Left colon (tissue), 2 donors: Measurements from ENCODE around the gene SPTBN4. TPM values are rescaled to one million over a fixed set of nuclear protein-coding genes. Genes with fewer than 3 reads are reported as not detected.

ENCODE experiments used
- total RNA-seq, 2 donors: library from RNA; stranded (reverse); fragmentation: NEBNext Ultra II Directional; extraction: Animal tissue kit (Norgen Biotek cat#: 25700); gene quantifications; one replicate each; pipeline ENCODE4 v1.2.1, GENCODE V29; 2021
- donor health status: DM: no; HTN: no; CAD: no.
- donor health status: DM: yes; HTN: yes; CAD: no.

Gene SPTBN4
- total RNA-seq, 2 donors from 2014 or later: 0.15 to 1.2 TPM

Other genes with a start within 250 kb of the SPTBN4 start
- gene TTC9B, start 248.6 kb upstream of the SPTBN4 start, total RNA-seq: under 1 TPM; 0.37 to 0.45 TPM
- under 1 TPM in 1 of 2 donors, not detected in 1; 0.24 TPM for gene CCNP, start 240.3 kb upstream of the SPTBN4 start, total RNA-seq
- gene AKT2, start 181.7 kb upstream of the SPTBN4 start, total RNA-seq: 10 to 100 TPM; 91.7 to 97.3 TPM
- 10 to 100 TPM; 11.2 to 14.7 TPM for gene C19orf47, start 118.6 kb upstream of the SPTBN4 start, total RNA-seq
- 100 to 1,000 TPM; 109 to 170 TPM for gene PLD3, start 118.3 kb upstream of the SPTBN4 start, total RNA-seq
- under 1 TPM in 1 of 2 donors, not detected in 1; 0.11 TPM for gene HIPK4, start 76.8 kb upstream of the SPTBN4 start, total RNA-seq
- 1 to 10 TPM; 1.2 to 2.1 TPM for gene PRX, start 53.6 kb upstream of the SPTBN4 start, total RNA-seq
- gene SERTAD1, start 41.0 kb upstream of the SPTBN4 start, total RNA-seq: 10 to 100 TPM; 12.5 to 17.9 TPM
- 10 to 100 TPM; 38.3 to 43.3 TPM for gene SERTAD3, start 22.7 kb upstream of the SPTBN4 start, total RNA-seq
- 10 to 100 TPM; 77.4 to 79.6 TPM for gene BLVRB, start 1.3 kb upstream of the SPTBN4 start, total RNA-seq
- gene SHKBP1, start 109.9 kb downstream of the SPTBN4 start, total RNA-seq: 10 to 100 TPM; 64.1 to 64.3 TPM
- 100 to 1,000 TPM; 183 to 192 TPM for gene LTBP4, start 134.4 kb downstream of the SPTBN4 start, total RNA-seq
- gene NUMBL, start 223.7 kb downstream of the SPTBN4 start, total RNA-seq: 10 to 100 TPM in 1 of 2 donors, 1 to 10 TPM in 1; 9.6 to 14.5 TPM
- 10 to 100 TPM; 28.5 to 41.5 TPM for gene COQ8B, start 249.9 kb downstream of the SPTBN4 start, total RNA-seq